ENCODE results near the gene NELFCD. TPM values are rescaled to one million over a fixed set of nuclear protein-coding genes. Genes with fewer than 3 reads are reported as not detected.

Gene NELFCD
- total and polyA plus RNA-seq, 9 of the 15 experiments (the other 6 are each of a cell fraction or from before 2014, with no cell fraction given), result 11.7 to 163 (median 96.5) TPM

DNA sequence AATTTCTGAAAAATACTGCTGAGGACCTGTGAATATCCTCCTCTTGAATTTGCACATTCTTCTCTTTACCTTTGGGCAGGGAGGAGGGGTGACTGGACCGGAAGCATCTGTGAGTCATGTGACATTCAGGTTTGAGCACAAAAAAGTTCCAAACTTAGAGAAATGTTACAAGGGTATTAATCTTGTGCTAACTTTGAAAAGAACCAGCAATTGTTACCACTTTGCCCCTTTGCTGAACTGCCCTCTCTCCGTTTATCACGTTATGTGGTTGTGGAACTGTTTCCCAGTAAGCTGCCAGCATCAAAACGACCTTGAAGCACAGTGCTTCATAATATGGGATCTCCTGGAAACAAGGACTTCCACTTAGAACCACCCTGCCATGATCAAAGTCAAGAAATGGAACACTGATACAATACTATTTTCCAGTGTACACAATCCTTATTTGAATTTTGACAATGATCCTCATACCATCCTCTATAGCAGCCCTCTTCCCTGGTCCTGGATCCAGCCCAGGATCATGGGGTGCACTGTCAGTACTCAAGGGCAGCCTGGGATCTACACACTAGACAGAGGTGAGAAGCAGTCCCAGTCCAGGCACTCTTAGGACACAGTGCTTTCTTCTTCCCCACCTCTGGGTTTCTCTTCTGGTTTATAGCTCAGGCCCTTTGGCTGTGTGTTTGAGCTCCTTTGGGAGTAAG lies 35.9 kb downstream of the NELFCD start (continued):
- TF ChIP-seq, protein P1, sequence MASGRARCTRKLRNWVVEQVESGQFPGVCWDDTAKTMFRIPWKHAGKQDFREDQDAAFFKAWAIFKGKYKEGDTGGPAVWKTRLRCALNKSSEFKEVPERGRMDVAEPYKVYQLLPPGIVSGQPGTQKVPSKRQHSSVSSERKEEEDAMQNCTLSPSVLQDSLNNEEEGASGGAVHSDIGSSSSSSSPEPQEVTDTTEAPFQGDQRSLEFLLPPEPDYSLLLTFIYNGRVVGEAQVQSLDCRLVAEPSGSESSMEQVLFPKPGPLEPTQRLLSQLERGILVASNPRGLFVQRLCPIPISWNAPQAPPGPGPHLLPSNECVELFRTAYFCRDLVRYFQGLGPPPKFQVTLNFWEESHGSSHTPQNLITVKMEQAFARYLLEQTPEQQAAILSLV (tag; IDR thresholded peaks at IDR 0.05), result no peak
- TF ChIP-seq, protein P2, sequence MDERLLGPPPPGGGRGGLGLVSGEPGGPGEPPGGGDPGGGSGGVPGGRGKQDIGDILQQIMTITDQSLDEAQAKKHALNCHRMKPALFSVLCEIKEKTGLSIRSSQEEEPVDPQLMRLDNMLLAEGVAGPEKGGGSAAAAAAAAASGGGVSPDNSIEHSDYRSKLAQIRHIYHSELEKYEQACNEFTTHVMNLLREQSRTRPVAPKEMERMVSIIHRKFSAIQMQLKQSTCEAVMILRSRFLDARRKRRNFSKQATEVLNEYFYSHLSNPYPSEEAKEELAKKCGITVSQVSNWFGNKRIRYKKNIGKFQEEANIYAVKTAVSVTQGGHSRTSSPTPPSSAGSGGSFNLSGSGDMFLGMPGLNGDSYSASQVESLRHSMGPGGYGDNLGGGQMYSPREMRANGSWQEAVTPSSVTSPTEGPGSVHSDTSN (CRISPR knock-in tag; IDR thresholded peaks at IDR 0.05; ENCODE audit: low read depth), result no peak
- TF ChIP-seq, protein P2 (tag; conservative IDR thresholded peaks at IDR 0.05; ENCODE audit: low read depth), result no peak
- TF ChIP-seq, protein P3, sequence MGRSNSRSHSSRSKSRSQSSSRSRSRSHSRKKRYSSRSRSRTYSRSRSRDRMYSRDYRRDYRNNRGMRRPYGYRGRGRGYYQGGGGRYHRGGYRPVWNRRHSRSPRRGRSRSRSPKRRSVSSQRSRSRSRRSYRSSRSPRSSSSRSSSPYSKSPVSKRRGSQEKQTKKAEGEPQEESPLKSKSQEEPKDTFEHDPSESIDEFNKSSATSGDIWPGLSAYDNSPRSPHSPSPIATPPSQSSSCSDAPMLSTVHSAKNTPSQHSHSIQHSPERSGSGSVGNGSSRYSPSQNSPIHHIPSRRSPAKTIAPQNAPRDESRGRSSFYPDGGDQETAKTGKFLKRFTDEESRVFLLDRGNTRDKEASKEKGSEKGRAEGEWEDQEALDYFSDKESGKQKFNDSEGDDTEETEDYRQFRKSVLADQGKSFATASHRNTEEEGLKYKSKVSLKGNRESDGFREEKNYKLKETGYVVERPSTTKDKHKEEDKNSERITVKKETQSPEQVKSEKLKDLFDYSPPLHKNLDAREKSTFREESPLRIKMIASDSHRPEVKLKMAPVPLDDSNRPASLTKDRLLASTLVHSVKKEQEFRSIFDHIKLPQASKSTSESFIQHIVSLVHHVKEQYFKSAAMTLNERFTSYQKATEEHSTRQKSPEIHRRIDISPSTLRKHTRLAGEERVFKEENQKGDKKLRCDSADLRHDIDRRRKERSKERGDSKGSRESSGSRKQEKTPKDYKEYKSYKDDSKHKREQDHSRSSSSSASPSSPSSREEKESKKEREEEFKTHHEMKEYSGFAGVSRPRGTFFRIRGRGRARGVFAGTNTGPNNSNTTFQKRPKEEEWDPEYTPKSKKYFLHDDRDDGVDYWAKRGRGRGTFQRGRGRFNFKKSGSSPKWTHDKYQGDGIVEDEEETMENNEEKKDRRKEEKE (IDR thresholded peaks at IDR 0.05; ENCODE audit: borderline replicate concordance in 1 of 2, control insufficient read depth in 1 of 2, low read depth in 2 of 2, low read length in 1 of 2), result no peak
- TF ChIP-seq SIN3A (IDR thresholded peaks at IDR 0.05; ENCODE audit: borderline replicate concordance in 2 of 2, control insufficient read depth in 1 of 2, low read depth in 2 of 2, low read length in 2 of 2) (no peak), NFATC3 (IDR thresholded peaks at IDR 0.05) (no peak), ETV6 (IDR thresholded peaks at IDR 0.05; ENCODE audit: borderline replicate concordance in 1 of 2, low read depth in 2 of 2, low read length in 1 of 2) (no peak), ETV6 (CRISPR knock-in tag; IDR thresholded peaks at IDR 0.05; ENCODE audit: borderline replicate concordance) (no peak), CAMTA2 (CRISPR knock-in tag; conservative IDR thresholded peaks at IDR 0.05) (no peak), NCOA1 (IDR thresholded peaks at IDR 0.05; ENCODE audit: low read depth) (no peak), GABPA (tag; conservative IDR thresholded peaks at IDR 0.05; ENCODE audit: low read depth) (peak; percentile 47; the same call in 1 of the 2 replicates)
- TF ChIP-seq, protein P4, sequence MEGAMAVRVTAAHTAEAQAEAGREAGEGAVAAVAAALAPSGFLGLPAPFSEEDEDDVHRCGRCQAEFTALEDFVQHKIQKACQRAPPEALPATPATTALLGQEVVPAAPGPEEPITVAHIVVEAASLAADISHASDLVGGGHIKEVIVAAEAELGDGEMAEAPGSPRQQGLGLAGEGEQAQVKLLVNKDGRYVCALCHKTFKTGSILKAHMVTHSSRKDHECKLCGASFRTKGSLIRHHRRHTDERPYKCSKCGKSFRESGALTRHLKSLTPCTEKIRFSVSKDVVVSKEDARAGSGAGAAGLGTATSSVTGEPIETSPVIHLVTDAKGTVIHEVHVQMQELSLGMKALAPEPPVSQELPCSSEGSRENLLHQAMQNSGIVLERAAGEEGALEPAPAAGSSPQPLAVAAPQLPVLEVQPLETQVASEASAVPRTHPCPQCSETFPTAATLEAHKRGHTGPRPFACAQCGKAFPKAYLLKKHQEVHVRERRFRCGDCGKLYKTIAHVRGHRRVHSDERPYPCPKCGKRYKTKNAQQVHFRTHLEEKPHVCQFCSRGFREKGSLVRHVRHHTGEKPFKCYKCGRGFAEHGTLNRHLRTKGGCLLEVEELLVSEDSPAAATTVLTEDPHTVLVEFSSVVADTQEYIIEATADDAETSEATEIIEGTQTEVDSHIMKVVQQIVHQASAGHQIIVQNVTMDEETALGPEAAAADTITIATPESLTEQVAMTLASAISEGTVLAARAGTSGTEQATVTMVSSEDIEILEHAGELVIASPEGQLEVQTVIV (CRISPR knock-in tag; IDR thresholded peaks at IDR 0.05; ENCODE audit: borderline replicate concordance), result no peak
- TF ChIP-seq, protein P5, sequence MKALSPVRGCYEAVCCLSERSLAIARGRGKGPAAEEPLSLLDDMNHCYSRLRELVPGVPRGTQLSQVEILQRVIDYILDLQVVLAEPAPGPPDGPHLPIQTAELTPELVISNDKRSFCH (CRISPR knock-in tag; IDR thresholded peaks at IDR 0.05), result no peak
- TF ChIP-seq, protein P5 (tag; IDR thresholded peaks at IDR 0.05), result no peak
- TF ChIP-seq, protein P6, sequence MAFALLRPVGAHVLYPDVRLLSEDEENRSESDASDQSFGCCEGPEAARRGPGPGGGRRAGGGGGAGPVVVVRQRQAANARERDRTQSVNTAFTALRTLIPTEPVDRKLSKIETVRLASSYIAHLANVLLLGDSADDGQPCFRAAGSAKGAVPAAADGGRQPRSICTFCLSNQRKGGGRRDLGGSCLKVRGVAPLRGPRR (CRISPR knock-in tag; IDR thresholded peaks at IDR 0.05), result no peak
